ENCODE results near the gene CRIP2.

Gene CRIP2

DNA sequence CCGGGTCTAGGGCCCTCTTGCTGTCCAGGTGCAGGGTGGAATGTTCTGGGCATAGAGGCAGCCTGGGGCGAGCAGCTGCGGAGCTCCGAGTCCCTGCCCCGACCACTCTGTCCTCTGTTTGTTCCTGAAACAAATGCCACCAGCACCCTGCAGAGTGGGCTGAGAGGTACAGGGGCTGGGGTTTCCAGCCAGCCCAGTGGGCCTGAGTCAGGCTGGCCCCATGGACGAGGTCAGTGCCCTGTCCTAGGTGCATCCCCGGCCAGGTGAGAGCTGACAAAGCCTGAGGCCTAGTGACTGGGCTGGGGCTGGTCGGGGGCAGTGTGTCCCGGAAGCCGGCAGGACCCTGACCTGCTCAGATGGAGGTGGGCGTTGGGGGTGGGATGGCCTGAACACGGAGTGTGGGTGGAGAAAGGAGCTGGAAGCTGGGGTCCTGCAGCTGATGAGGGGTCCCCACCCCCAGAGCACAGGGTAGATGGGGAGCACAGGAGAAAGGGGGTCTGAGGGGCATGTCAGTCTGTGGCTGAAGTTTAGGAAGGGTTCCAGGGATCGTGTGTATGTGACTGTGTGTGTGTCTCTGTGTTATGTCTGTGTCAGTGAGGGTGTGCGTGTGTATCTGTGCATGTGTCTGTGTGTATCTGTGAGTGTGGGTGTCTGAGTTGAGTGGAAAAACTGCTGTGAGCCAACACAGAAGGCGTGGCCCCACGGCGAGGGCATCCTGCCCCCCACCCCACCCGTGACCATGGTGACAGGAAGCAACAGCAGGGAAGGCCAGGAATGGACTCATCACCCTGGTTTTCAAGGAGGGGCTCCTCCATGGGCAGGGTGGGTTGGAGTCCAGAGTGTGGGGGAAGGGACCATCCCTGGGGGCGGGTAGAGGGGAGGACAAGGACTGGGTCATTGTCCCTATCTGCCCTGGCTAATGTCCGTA lies 9.7 kb downstream of the CRIP2 start:
- H3K27ac ChIP-seq, result peak overlapping the region; percentile 43
- H3K4me1 ChIP-seq, result peaks cover 28% of the 10 kb centered on the region
- H2AFZ ChIP-seq, result no peak overlapping the region
- H3K27me3 ChIP-seq (ENCODE audit: control insufficient read depth, insufficient read depth, low read length), result peaks cover 7% of the 10 kb centered on the region
- H3K79me2 ChIP-seq, result no peaks in the 10 kb centered on the region
- H3K4me2 ChIP-seq (ENCODE audit: low read length), result no peak overlapping the region
- no peak overlapping the region for H3K4me3 ChIP-seq (ENCODE audit: low read depth, low read length)
- no peaks in the 10 kb centered on the region for H3K36me3 ChIP-seq (ENCODE audit: control insufficient read depth, insufficient read depth, low read length)
- TF ChIP-seq CTCF (IDR thresholded peaks at IDR 0.05), result no peak
- no peaks in the 10 kb centered on the region for H3K9me3 ChIP-seq (ENCODE audit: control insufficient read depth, low read length)
- H3K9ac ChIP-seq, result no peak overlapping the region

DNA sequence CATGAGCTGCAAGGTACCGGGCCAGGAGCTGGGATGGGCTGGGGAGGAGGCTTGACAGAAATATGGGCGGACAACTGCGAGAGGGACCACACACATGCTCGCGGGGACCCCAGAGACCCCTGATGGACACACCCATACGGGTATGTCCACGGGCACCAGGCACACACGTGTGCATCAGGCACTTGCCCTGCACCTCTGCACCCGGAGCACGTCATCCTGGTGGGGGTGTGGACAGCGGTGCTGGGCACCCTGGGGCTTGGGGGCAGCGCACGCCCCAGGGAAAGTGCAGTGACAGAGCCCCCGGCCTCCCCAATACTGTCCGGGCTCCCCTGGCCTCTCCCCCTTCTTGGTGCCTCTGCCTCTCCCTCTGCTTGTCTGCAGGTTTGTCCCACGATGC lies 10.4 kb downstream of the CRIP2 start:
- Histone ChIP-seq H3K27ac (peak overlapping the region; percentile 43), H3K79me2 (no peaks in the 10 kb centered on the region), H3K27me3 (ENCODE audit: control insufficient read depth, insufficient read depth, low read length) (peaks cover 7% of the 10 kb centered on the region), H3K9me3 (ENCODE audit: control insufficient read depth, low read length) (no peaks in the 10 kb centered on the region), H2AFZ (no peak overlapping the region), H3K9ac (no peak overlapping the region), H3K4me3 (ENCODE audit: low read depth, low read length) (no peak overlapping the region), H3K4me2 (ENCODE audit: low read length) (no peak overlapping the region), H3K36me3 (ENCODE audit: control insufficient read depth, insufficient read depth, low read length) (no peaks in the 10 kb centered on the region), H3K4me1 (peaks cover 30% of the 10 kb centered on the region)
- TF ChIP-seq CTCF (IDR thresholded peaks at IDR 0.05), result no peak

GRCh38 chr14:105485739-105486162 lies 11.1 kb downstream of the CRIP2 start:
- no peak overlapping the region for H3K9ac ChIP-seq
- H3K4me1 ChIP-seq, result peaks cover 29% of the 10 kb centered on the region
- H3K27ac ChIP-seq, result peak overlapping the region; percentile 43
- H3K36me3 ChIP-seq (ENCODE audit: control insufficient read depth, insufficient read depth, low read length), result no peaks in the 10 kb centered on the region
- no peak overlapping the region for H3K4me3 ChIP-seq (ENCODE audit: low read depth, low read length)
- H3K4me2 ChIP-seq (ENCODE audit: low read length), result no peak overlapping the region
- peaks cover 7% of the 10 kb centered on the region for H3K27me3 ChIP-seq (ENCODE audit: control insufficient read depth, insufficient read depth, low read length)
- peak overlapping the region; percentile 70 for H2AFZ ChIP-seq
- H3K9me3 ChIP-seq (ENCODE audit: control insufficient read depth, low read length), result no peaks in the 10 kb centered on the region
- peak; percentile 54 for TF ChIP-seq CTCF (IDR thresholded peaks at IDR 0.05)
- H3K79me2 ChIP-seq, result no peaks in the 10 kb centered on the region

DNA sequence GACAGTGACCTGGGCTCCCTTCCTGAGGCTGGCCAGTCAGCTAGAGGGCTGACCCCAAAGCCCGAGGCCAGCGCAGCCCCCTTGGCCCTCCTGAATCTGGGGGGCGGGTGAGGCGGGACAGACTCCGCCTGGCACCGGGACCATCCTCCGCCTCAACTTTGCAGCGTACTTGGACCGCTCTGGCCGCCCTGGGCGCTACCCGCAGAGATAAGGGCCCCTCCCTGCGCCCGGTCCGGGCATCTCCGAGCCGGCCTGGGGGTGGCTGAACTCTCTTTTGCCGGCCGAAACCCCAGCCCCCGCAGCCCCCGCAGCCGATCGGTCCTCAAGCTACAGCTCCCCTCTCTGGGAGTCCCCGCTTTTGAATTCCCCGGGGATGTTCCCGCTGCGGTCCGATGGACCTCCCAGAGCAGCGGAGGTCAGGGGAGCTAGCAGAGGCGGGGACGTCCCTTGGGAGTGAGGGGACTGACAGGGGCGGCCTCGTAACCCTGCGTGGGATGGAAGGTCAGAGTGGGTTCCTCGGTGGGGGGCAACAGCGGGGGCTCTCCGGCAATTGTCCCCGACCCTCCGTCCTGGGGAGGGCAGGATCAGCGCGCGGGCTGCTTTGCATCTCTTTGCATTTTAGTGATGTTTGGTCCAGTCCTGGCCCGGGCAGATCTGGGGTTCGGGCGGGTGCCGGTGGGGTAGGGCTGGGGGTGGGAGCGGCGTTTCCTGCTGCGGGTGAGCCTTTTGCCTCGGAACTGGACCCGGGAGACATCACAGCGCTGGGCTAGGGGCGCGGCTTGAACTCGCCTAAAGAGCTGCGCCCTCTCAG lies 11.7 kb downstream of the CRIP2 start, which contains the start of gene CRIP1:
Gene CRIP1 (plus strand): TSS at position 724 of the 811 bp plus-strand sequence. CDS start 374 bp downstream, outside the sequence.
- no peak for TF ChIP-seq CTCF (IDR thresholded peaks at IDR 0.05)
- Histone ChIP-seq H3K36me3 (ENCODE audit: control insufficient read depth, insufficient read depth, low read length) (no peaks in the 10 kb centered on the region), H3K9me3 (ENCODE audit: control insufficient read depth, low read length) (no peaks in the 10 kb centered on the region), H3K4me3 (ENCODE audit: low read depth, low read length) (peak within 1 kb of the TSS; percentile 3), H3K79me2 (no peaks in the 10 kb centered on the region), H3K27me3 (ENCODE audit: control insufficient read depth, insufficient read depth, low read length) (peaks cover 7% of the 10 kb centered on the region), H3K9ac (no peak within 1 kb of the TSS), H2AFZ (peak within 1 kb of the TSS; percentile 70), H3K4me1 (peaks cover 22% of the 10 kb centered on the region), H3K27ac (peak within 1 kb of the TSS; percentile 43), H3K4me2 (ENCODE audit: low read length) (peak within 1 kb of the TSS; percentile 22)

Measured in parathyroid adenoma (tissue), 2 donors.